HUES48 (cell line): ENCODE measurements around the gene TXN.
"Not testable (repeated sequence)": the region's sequence is repeated elsewhere in the genome, so short reads cannot be mapped to it uniquely, and the experiment has no call there.

Source experiments
- H3K27ac ChIP-seq: one replicate; pipeline ENCODE4 v1.7.0; 2013; ENCODE audit warnings: low read depth, low read length, inconsistent platforms
- H3K27me3 ChIP-seq: 2 replicates; pipeline ENCODE4 v1.6.1; 2013; ENCODE audit warnings: mild to moderate bottlenecking, low read length; ENCODE audit not compliant: control insufficient read depth, insufficient read depth
- H3K36me3 ChIP-seq: 2 replicates; pipeline ENCODE4 v1.6.1; 2013; ENCODE audit warnings: low read length; ENCODE audit not compliant: control insufficient read depth, insufficient read depth
- H3K4me1 ChIP-seq: 2 replicates; pipeline ENCODE4 v1.6.1; 2013; ENCODE audit warnings: mild to moderate bottlenecking, low read length; ENCODE audit not compliant: control insufficient read depth, insufficient read depth
- H3K4me3 ChIP-seq: 2 replicates; pipeline ENCODE4 v1.5.1; 2013; ENCODE audit warnings: mild to moderate bottlenecking, low read depth, low read length
- H3K9ac ChIP-seq: 2 replicates; pipeline ENCODE4 v1.6.1; 2013; ENCODE audit warnings: mild to moderate bottlenecking, low read depth, low read length, moderate library complexity
- H3K9me3 ChIP-seq: 2 replicates; pipeline ENCODE4 v1.6.1; 2013; ENCODE audit warnings: low read length; ENCODE audit not compliant: control insufficient read depth, insufficient read depth

TXN gene

GRCh38 chr9:110208031-110208430, 48.3 kb downstream of the TXN start, which contains the start of gene C9orf152:
Gene C9orf152 (minus strand): TSS chr9:110208159. CDS start chr9:110207579, 580 bp downstream.
- no peaks in the 10 kb centered on the region for H3K9me3 ChIP-seq
- no peak within 1 kb of the TSS for H3K4me3 ChIP-seq
- no peak within 1 kb of the TSS for H3K9ac ChIP-seq
- H3K36me3 ChIP-seq: no peaks in the 10 kb centered on the region
- no peak within 1 kb of the TSS for H3K27ac ChIP-seq
- H3K27me3 ChIP-seq: no peaks in the 10 kb centered on the region
- H3K4me1 ChIP-seq: no peaks in the 10 kb centered on the region

DNA sequence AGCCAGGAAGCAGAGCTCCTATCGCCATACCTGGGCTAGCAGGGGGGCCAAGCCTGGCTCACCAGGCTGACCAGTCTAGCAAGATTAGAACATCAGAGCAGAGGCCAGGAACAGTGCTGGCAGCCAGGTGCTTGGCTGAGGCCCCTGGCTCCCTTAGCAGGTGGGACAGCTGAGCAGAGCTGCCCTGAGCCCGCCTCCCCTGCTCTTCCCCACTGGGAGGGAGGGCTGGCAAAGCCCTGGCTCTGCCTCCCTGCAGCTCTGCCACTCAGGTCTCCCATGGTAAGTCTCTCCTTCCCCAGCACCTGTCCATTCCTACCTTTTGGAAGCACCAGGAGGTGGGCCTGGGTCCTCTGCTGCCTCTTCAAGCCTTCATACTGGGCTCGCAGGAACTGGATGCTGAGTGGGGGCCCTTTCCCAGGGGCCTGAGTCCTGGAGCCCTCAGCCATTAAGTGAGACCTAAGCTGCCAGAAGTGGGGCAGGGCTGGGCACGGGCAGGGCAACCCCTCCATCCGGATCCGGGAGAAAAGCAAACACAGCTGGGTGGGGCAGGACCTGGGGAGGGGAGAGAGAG, 49.2 kb downstream of the TXN start:
- Histone ChIP-seq H3K4me1 (no peaks in the 10 kb centered on the region), H3K9ac (no peak overlapping the region), H3K9me3 (no peaks in the 10 kb centered on the region), H3K27me3 (no peaks in the 10 kb centered on the region), H3K27ac (no peak overlapping the region), H3K36me3 (no peaks in the 10 kb centered on the region), H3K4me3 (no peak overlapping the region)

DNA sequence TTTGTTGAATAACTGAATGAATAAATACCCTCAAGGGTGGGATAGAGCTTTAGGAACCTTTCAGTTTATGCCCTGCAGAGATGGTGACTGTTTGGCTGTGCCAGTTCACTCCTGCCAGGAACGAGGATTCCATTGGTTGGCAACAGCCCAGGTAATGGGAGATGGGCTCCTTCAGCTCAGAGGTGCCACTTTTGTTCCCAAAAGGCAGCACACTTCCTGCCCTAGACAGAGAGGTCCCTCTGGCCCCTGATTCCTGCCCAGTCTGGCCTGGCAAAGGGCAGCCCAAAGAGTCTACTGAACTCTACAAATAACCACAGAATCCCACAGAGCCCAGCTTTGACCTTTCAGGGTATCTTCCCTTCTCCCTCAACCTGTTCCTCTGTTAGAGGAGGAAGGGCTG, 49.9 kb downstream of the TXN start:
- no peaks in the 10 kb centered on the region for H3K9me3 ChIP-seq
- no peaks in the 10 kb centered on the region for H3K4me1 ChIP-seq
- no peaks in the 10 kb centered on the region for H3K27me3 ChIP-seq
- H3K27ac ChIP-seq: no peak overlapping the region
- H3K9ac ChIP-seq: no peak overlapping the region
- no peaks in the 10 kb centered on the region for H3K36me3 ChIP-seq
- no peak overlapping the region for H3K4me3 ChIP-seq

- not testable (repeated sequence) for H3K4me1 ChIP-seq, H3K36me3 ChIP-seq, H3K27ac ChIP-seq, H3K27me3 ChIP-seq, H3K9ac ChIP-seq, H3K9me3 ChIP-seq, H3K4me3 ChIP-seq
Observed at GRCh38 chr9:110205612-110206011, 50.7 kb downstream of the TXN start.

- H3K9ac ChIP-seq: no peak overlapping the region
- no peaks in the 10 kb centered on the region for H3K27me3 ChIP-seq
- H3K27ac ChIP-seq: no peak overlapping the region
- no peaks in the 10 kb centered on the region for H3K4me1 ChIP-seq
- H3K36me3 ChIP-seq: no peaks in the 10 kb centered on the region
- no peak overlapping the region for H3K4me3 ChIP-seq
- H3K9me3 ChIP-seq: no peaks in the 10 kb centered on the region
Observed at GRCh38 chr9:110202232-110202631, 54.1 kb downstream of the TXN start.

DNA sequence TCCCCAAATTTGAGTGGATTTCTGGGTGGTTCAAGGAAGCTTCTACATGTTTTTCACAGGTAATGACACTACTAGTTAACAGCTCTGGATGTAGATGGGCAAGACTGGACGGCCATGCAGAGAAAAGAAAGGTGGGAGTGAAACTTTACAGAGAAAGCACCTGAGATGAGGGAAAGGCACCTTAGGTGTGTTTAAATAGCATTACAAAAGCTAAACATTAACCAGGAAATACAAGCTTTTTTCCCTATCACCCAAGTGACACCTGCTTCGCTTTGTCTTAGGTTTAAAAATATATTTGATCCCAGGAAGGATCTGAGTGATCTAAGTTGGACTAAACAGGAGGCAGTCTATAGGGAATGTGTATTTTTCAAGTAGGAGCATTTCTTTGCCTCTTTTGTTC, 56.7 kb downstream of the TXN start:
- Histone ChIP-seq H3K9me3 (no peaks in the 10 kb centered on the region), H3K4me1 (no peaks in the 10 kb centered on the region), H3K27ac (no peak overlapping the region), H3K36me3 (no peaks in the 10 kb centered on the region), H3K4me3 (no peak overlapping the region), H3K27me3 (no peaks in the 10 kb centered on the region), H3K9ac (no peak overlapping the region)

DNA sequence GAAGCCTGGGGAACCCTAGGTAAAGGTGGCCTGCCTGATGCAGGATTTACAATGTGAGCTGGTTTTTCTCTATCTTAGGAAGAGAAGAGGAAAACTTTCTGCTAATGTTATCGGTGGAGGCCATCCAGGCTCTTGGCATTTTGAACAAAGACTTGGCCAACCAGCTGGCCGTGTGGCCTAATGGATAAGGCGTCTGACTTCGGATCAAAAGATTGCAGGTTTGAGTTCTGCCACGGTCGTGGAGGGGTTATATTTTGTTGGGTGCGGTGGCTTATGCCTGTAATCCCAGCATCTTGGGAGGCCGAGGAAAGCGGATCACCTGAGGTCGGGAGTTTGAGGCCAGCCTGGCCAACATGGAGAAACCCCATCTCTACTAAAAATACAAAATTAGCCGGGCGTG, 58.0 kb downstream of the TXN start:
- no peak overlapping the region for H3K27ac ChIP-seq
- no peaks in the 10 kb centered on the region for H3K4me1 ChIP-seq
- H3K27me3 ChIP-seq: no peaks in the 10 kb centered on the region
- no peaks in the 10 kb centered on the region for H3K36me3 ChIP-seq
- no peaks in the 10 kb centered on the region for H3K9me3 ChIP-seq
- H3K4me3 ChIP-seq: no peak overlapping the region
- H3K9ac ChIP-seq: no peak overlapping the region

- no peaks in the 10 kb centered on the region for H3K27me3 ChIP-seq
- H3K4me1 ChIP-seq: no peaks in the 10 kb centered on the region
- H3K27ac ChIP-seq: no peak overlapping the region
- H3K4me3 ChIP-seq: no peak overlapping the region
- H3K9ac ChIP-seq: no peak overlapping the region
- no peaks in the 10 kb centered on the region for H3K36me3 ChIP-seq
- H3K9me3 ChIP-seq: no peaks in the 10 kb centered on the region
Observed at GRCh38 chr9:110197330-110198187, 58.7 kb downstream of the TXN start.

DNA sequence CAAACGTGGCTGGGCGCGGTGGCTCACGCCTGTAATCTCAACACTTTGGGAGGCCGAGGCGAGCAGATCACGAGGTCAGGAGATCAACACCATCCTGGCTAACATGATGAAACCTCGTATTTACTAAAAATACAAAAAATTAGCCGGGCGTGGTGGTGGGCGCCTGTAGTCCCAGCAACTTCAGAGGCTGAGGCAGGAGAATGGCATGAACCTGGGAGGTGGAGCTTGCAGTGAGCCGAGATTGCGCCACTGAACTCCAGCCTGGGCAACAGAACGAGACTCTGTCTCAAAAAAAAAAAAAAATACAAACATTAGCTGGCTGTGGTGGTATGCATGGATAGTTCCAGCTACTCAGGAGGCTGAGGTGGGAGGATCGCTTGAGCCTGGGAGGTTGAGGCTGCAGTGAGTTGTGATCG, 60.2 kb downstream of the TXN start:
- not testable (repeated sequence) for H3K36me3 ChIP-seq, H3K27me3 ChIP-seq, H3K4me1 ChIP-seq, H3K9me3 ChIP-seq, H3K27ac ChIP-seq, H3K4me3 ChIP-seq, H3K9ac ChIP-seq
